ENCODE measurements around the gene SMAD2. TPM values are rescaled to one million over a fixed set of nuclear protein-coding genes. Genes with fewer than 3 reads are reported as not detected.

Gene SMAD2
- total RNA-seq, 2 experiments from 2014 or later = 40.4 to 81.1 TPM

- no peak overlapping the region for H3K4me3 ChIP-seq (ENCODE audit: low read depth, low read length, poor library complexity, severe bottlenecking)
- no peak overlapping the region for H3K27ac ChIP-seq (ENCODE audit: low read depth, low read length, poor library complexity, severe bottlenecking)
- H3K36me3 ChIP-seq (ENCODE audit: insufficient read depth, low read length) = no peaks in the 10 kb centered on the region
- intact Hi-C loops (cut with micrococcal nuclease; ENCODE audit: unreplicated experiment) = no loop called here
- no peaks in the 10 kb centered on the region for H4K20me1 ChIP-seq (ENCODE audit: insufficient read depth, low read length)
- DNase-seq (ENCODE audit: low spot score) = no peak
- H3K4me2 ChIP-seq (ENCODE audit: low read length) = no peak overlapping the region
- no peaks in the 10 kb centered on the region for H3K9me3 ChIP-seq (ENCODE audit: low read length)
- no TSS peak for BruUV-seq (replicated peaks)
- CTCF ChIA-PET (ENCODE audit: unreplicated experiment) = no interaction called here
- POLR2A ChIA-PET = no interaction called here
- no peaks in the 10 kb centered on the region for H3K9me2 ChIP-seq (ENCODE audit: insufficient read depth, low read length)
- no peak overlapping the region for H2AFZ ChIP-seq (ENCODE audit: low read length)
- H3K4me1 ChIP-seq (ENCODE audit: insufficient read depth, low read length, poor library complexity, severe bottlenecking) = no peaks in the 10 kb centered on the region
- H3K79me2 ChIP-seq (ENCODE audit: insufficient read depth, low read depth, low read length) = no peaks in the 10 kb centered on the region
- TF ChIP-seq EZH2phosphoT487 (IDR thresholded peaks at IDR 0.05; ENCODE audit: borderline replicate concordance, low read depth, low read length) (no peak), CTCF (conservative IDR thresholded peaks at IDR 0.05; ENCODE audit: low read length) (no peak)
These were observed 129.7 kb downstream of the SMAD2 start for GRCh38 chr18:47800756-47801155.

- CTCF ChIA-PET (ENCODE audit: unreplicated experiment) = no interaction called here
- Histone ChIP-seq H2AFZ (ENCODE audit: low read length) (no peak overlapping the region), H3K4me3 (ENCODE audit: low read depth, low read length, poor library complexity, severe bottlenecking) (no peak overlapping the region), H3K9me2 (ENCODE audit: insufficient read depth, low read length) (no peaks in the 10 kb centered on the region), H3K79me2 (ENCODE audit: insufficient read depth, low read depth, low read length) (no peaks in the 10 kb centered on the region), H3K36me3 (ENCODE audit: insufficient read depth, low read length) (no peaks in the 10 kb centered on the region), H4K20me1 (ENCODE audit: insufficient read depth, low read length) (no peaks in the 10 kb centered on the region), H3K27ac (ENCODE audit: low read depth, low read length, poor library complexity, severe bottlenecking) (no peak overlapping the region), H3K4me1 (ENCODE audit: insufficient read depth, low read length, poor library complexity, severe bottlenecking) (no peaks in the 10 kb centered on the region), H3K4me2 (ENCODE audit: low read length) (no peak overlapping the region), H3K9me3 (ENCODE audit: low read length) (no peaks in the 10 kb centered on the region)
- DNase-seq (ENCODE audit: low spot score) = no peak
- TF ChIP-seq CTCF (conservative IDR thresholded peaks at IDR 0.05; ENCODE audit: low read length) (no peak), EZH2phosphoT487 (IDR thresholded peaks at IDR 0.05; ENCODE audit: borderline replicate concordance, low read depth, low read length) (no peak)
- POLR2A ChIA-PET = no interaction called here
- intact Hi-C loops (cut with micrococcal nuclease; ENCODE audit: unreplicated experiment) = no loop called here
- BruUV-seq (replicated peaks) = no TSS peak
These were observed 130.2 kb downstream of the SMAD2 start for GRCh38 chr18:47800248-47800647.

GRCh38 chr18:47799376-47799775 lies 131.1 kb downstream of the SMAD2 start:
- H3K36me3 ChIP-seq (ENCODE audit: insufficient read depth, low read length) = no peaks in the 10 kb centered on the region
- CTCF ChIA-PET (ENCODE audit: unreplicated experiment) = no interaction called here
- TF ChIP-seq CTCF (conservative IDR thresholded peaks at IDR 0.05; ENCODE audit: low read length) = no peak
- no peak for TF ChIP-seq EZH2phosphoT487 (IDR thresholded peaks at IDR 0.05; ENCODE audit: borderline replicate concordance, low read depth, low read length)
- H3K27ac ChIP-seq (ENCODE audit: low read depth, low read length, poor library complexity, severe bottlenecking) = no peak overlapping the region
- intact Hi-C loops (cut with micrococcal nuclease; ENCODE audit: unreplicated experiment) = no loop called here
- POLR2A ChIA-PET = no interaction called here
- DNase-seq (ENCODE audit: low spot score) = no peak
- BruUV-seq (replicated peaks) = no TSS peak
- no peak overlapping the region for H3K4me3 ChIP-seq (ENCODE audit: low read depth, low read length, poor library complexity, severe bottlenecking)
- no peaks in the 10 kb centered on the region for H3K9me2 ChIP-seq (ENCODE audit: insufficient read depth, low read length)
- no peaks in the 10 kb centered on the region for H4K20me1 ChIP-seq (ENCODE audit: insufficient read depth, low read length)
- no peak overlapping the region for H3K4me2 ChIP-seq (ENCODE audit: low read length)
- no peaks in the 10 kb centered on the region for H3K4me1 ChIP-seq (ENCODE audit: insufficient read depth, low read length, poor library complexity, severe bottlenecking)
- no peaks in the 10 kb centered on the region for H3K9me3 ChIP-seq (ENCODE audit: low read length)
- H2AFZ ChIP-seq (ENCODE audit: low read length) = no peak overlapping the region
- no peaks in the 10 kb centered on the region for H3K79me2 ChIP-seq (ENCODE audit: insufficient read depth, low read depth, low read length)
